CD14-positive monocyte (primary cell): ENCODE results near the gene ACAP3. TPM values are rescaled to one million over a fixed set of nuclear protein-coding genes. Genes with fewer than 3 reads are reported as not detected.

Source experiments
- DNase-seq, 3 donors: peaks; one replicate each; pipeline ENCODE4 v3.0.0-alpha.2; 2011 to 2022
- H2AFZ ChIP-seq: 2 replicates; pipeline ENCODE4 v1.6.0; 2012; ENCODE audit warnings: mild to moderate bottlenecking, low read depth, low read length, inconsistent platforms; ENCODE audit not compliant: insufficient read depth, poor library complexity, severe bottlenecking
- H3K27ac ChIP-seq, 2 donors: 1 replicate in 1 of 2; 2 replicates in 1 of 2; pipeline ENCODE4 v1.5.1; 2012 to 2013; ENCODE audit warnings: low read length in 2 of 2, control low read depth in 1 of 2, inconsistent platforms in 1 of 2, low read depth in 1 of 2, mild to moderate bottlenecking in 1 of 2
- H3K27me3 ChIP-seq, 2 donors: one replicate each; pipeline versions ENCODE4 v1.6.0 to v1.6.1; 2011 to 2013; ENCODE audit warnings: low read length in 2 of 2; ENCODE audit not compliant: control insufficient read depth in 2 of 2, insufficient read depth in 2 of 2
- H3K36me3 ChIP-seq, 2 donors: replicated peaks in 1 of 2; 1 replicate in 1 of 2; 2 replicates in 1 of 2; pipeline versions ENCODE4 v1.5.1 to v1.6.1; 2012 to 2013; ENCODE audit warnings: low read length in 2 of 2, control low read depth in 1 of 2, inconsistent platforms in 1 of 2, mild to moderate bottlenecking in 1 of 2; ENCODE audit not compliant: insufficient read depth in 2 of 2, control insufficient read depth in 1 of 2
- H3K4me1 ChIP-seq, 2 donors: 1 replicate in 1 of 2; 2 replicates in 1 of 2; pipeline versions ENCODE4 v1.5.1 to v1.6.1; 2012 to 2013; ENCODE audit warnings: low read length in 2 of 2, control low read depth in 1 of 2, inconsistent platforms in 1 of 2, mild to moderate bottlenecking in 1 of 2, moderate library complexity in 1 of 2; ENCODE audit not compliant: insufficient read depth in 2 of 2, control insufficient read depth in 1 of 2
- H3K4me2 ChIP-seq: replicated peaks from 2 replicates; pipeline ENCODE3; 2012; ENCODE audit warnings: low read length, moderate library complexity, mild to moderate bottlenecking; ENCODE audit not compliant: poor library complexity, severe bottlenecking; ENCODE audit errors: extremely low read depth
- H3K4me3 ChIP-seq, 3 experiments: fragments of 200-600 bp in 1 of 3; sonication (generic) in 1 of 3; replicated peaks in 1 of 3; 1 replicate in 2 of 3; 2 replicates in 1 of 3; pipeline ENCODE4 v1.5.1; 2011 to 2013; ENCODE audit warnings: low read length in 3 of 3, mild to moderate bottlenecking in 3 of 3, control low read depth in 2 of 3, low read depth in 2 of 3, inconsistent platforms in 1 of 3, moderate library complexity in 1 of 3
- H3K79me2 ChIP-seq: 2 replicates; pipeline ENCODE4 v1.6.0; 2012; ENCODE audit warnings: mild to moderate bottlenecking, control low read depth, inconsistent platforms, low read length, moderate library complexity; ENCODE audit not compliant: insufficient read depth
- H3K9ac ChIP-seq: 2 replicates; pipeline ENCODE4 v1.6.0; 2017; ENCODE audit warnings: low read length, mild to moderate bottlenecking; ENCODE audit not compliant: insufficient read depth, poor library complexity, severe bottlenecking
- H3K9me3 ChIP-seq, 2 donors: replicated peaks in 1 of 2; 1 replicate in 1 of 2; 2 replicates in 1 of 2; pipeline versions ENCODE4 v1.5.1 to v1.6.1; 2012 to 2013; ENCODE audit warnings: low read length in 2 of 2, control low read depth in 1 of 2; ENCODE audit not compliant: control insufficient read depth in 1 of 2, insufficient read depth in 1 of 2
- H4K20me1 ChIP-seq: 2 replicates; pipeline ENCODE4 v1.6.0; 2012; ENCODE audit warnings: mild to moderate bottlenecking, low read length, control low read depth, moderate library complexity; ENCODE audit not compliant: insufficient read depth
- H3K27ac Mint-ChIP-seq, 7 donors: one replicate each; pipeline ENCODE4 v1.8.0; 2020; ENCODE audit warnings: mild to moderate bottlenecking in 7 of 7, mixed read lengths in 7 of 7, moderate library complexity in 6 of 7, inconsistent platforms in 2 of 7
- H3K27me3 Mint-ChIP-seq, 3 donors: one replicate each; pipeline ENCODE4 v1.8.0; 2021 to 2022; ENCODE audit warnings: low read depth in 3 of 3, mild to moderate bottlenecking in 3 of 3, mixed read lengths in 3 of 3, moderate library complexity in 3 of 3, inconsistent platforms in 1 of 3
- H3K36me3 Mint-ChIP-seq, 2 donors: one replicate each; pipeline ENCODE4 v1.8.0; 2020; ENCODE audit warnings: mixed read lengths in 2 of 2, inconsistent platforms in 1 of 2, mild to moderate bottlenecking in 1 of 2
- H3K4me1 Mint-ChIP-seq: one replicate; pipeline ENCODE4 v1.8.0; 2020; ENCODE audit warnings: mild to moderate bottlenecking, mixed read lengths
- H3K4me3 Mint-ChIP-seq, 2 donors: one replicate each; pipeline ENCODE4 v1.8.0; 2020; ENCODE audit warnings: mild to moderate bottlenecking in 2 of 2, mixed read lengths in 2 of 2, moderate library complexity in 1 of 2
- H3K9me3 Mint-ChIP-seq, 7 donors: one replicate each; pipeline ENCODE4 v1.8.0; 2020 to 2022; ENCODE audit warnings: mixed read lengths in 7 of 7, mild to moderate bottlenecking in 6 of 7, moderate library complexity in 6 of 7, inconsistent platforms in 2 of 7
- CTCF ChIP-seq: fragments of 200-600 bp; IDR thresholded peaks from one replicate; pipeline ENCODE4 v1.8.0; 2022; ENCODE audit warnings: antibody characterized with exemption, mild to moderate bottlenecking
- WGBS: methylation state at CpG from one replicate; pipeline ENCODE4 v1.1.5; 2013; ENCODE audit warnings: missing lambda C conversion rate; ENCODE audit not compliant: insufficient coverage; 5-methylcytosine and 5-hydroxymethylcytosine counted together
- intact Hi-C, 2 donors: fragments of 100-400 bp; cut with micrococcal nuclease; formaldehyde crosslinking; loops; one replicate each; pipeline versions ENCODE4 v1.15.0 to v1.15.1; 2023
- polyA plus RNA-seq, 3 donors: library from polyadenylated mRNA; depleted of rRNA in 1 of 3; unstranded in 2 of 3; stranded (reverse) in 1 of 3; fragments of 300-500 nt in 2 of 3; fragments of >200 nt in 1 of 3; fragmentation: Illumina TruSeq in 2 of 3; gene quantifications; 1 replicate in 2 of 3; 2 replicates in 1 of 3; pipeline ENCODE4 v1.2.3, GENCODE V29; 2012 to 2021

Gene ACAP3
- polyA plus RNA-seq, 3 donors: 3.5 to 132 (median 4.0) TPM

DNA sequence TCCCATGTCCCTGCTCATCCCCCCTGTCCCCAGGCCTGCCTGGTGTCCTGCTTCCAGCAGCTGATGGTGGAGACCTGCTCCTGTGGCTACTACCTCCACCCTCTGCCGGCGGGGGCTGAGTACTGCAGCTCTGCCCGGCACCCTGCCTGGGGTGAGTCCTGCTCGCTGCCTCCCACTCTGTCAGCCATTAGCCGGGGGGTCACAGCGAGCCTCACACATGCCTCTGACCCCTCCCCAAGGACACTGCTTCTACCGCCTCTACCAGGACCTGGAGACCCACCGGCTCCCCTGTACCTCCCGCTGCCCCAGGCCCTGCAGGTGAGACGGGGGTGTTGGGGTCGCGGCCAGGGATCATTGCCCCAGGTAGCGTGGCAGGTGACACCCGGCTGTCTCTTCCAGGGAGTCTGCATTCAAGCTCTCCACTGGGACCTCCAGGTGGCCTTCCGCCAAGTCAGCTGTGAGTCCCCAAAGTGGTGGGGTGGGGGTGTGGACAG lies 17.4 kb downstream of the ACAP3 start:
- intact Hi-C loops: loop anchor here in 1 of 2 donors (5.0 kb wide), 1 partner anchor 168 kb away; no protein-coding TSS in a partner anchor
- H3K36me3 Mint-ChIP-seq: peaks cover 0 to 3% of the 10 kb centered on the region in 2 donors
- peaks cover 0 to 1% (median 0%) of the 10 kb centered on the region in 3 donors for H3K27me3 Mint-ChIP-seq
- no peaks in the 10 kb centered on the region for H3K79me2 ChIP-seq
- H3K4me3 ChIP-seq: no peak overlapping the region
- H3K27me3 ChIP-seq: no peaks in the 10 kb centered on the region
- H3K4me1 Mint-ChIP-seq: no peaks in the 10 kb centered on the region
- H3K4me1 ChIP-seq: no peaks in the 10 kb centered on the region
- no peak overlapping the region for H3K4me3 Mint-ChIP-seq
- no peaks in the 10 kb centered on the region for H3K9me3 ChIP-seq
- peak; percentile 69 for TF ChIP-seq CTCF
- no peak overlapping the region for H2AFZ ChIP-seq
- peaks cover 0 to 10% (median 0%) of the 10 kb centered on the region in 7 donors for H3K9me3 Mint-ChIP-seq
- peaks cover 7 to 16% of the 10 kb centered on the region in 2 donors for H3K36me3 ChIP-seq
- peak in 2 of 3 donors; percentile 40 to 51 for DNase-seq
- no peaks in the 10 kb centered on the region for H4K20me1 ChIP-seq
- no peak overlapping the region for H3K4me2 ChIP-seq
- WGBS: 61% methylated on average over 12 of the region's 15 CpGs
- H3K27ac Mint-ChIP-seq: no peak overlapping the region
- no peak overlapping the region for H3K9ac ChIP-seq
- no peak overlapping the region for H3K27ac ChIP-seq

DNA sequence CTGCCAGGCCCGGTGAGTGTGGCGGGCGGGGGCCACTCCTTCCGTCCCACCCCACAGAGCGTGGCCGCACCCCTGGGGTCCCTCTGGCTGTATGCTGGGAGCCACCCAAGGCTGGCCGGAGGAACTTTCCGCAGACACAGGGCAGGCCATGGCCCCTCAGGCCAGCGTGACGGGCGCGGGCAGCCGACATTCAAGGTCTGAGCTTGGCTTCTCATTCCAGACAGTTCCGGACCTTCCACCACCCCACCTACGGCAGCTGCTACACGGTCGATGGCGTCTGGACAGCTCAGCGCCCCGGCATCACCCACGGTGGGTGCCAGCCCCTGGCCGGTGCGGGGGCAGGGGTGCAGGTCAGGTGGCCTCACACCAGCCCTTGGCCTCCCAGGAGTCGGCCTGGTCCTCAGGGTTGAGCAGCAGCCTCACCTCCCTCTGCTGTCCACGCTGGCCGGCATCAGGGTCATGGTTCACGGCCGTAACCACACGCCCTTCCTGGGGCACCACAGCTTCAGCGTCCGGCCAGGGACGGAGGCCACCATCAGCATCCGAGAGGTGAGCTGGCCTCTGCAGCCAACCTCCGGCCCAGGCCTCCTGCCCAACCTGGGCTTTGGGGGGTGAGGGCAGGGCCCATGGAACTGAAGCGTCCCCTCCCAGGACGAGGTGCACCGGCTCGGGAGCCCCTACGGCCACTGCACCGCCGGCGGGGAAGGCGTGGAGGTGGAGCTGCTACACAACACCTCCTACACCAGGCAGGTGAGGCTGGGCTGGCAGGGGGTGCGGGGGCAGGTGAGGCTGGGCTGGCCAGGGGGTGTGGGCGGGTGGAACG lies 20.2 kb downstream of the ACAP3 start:
- TF ChIP-seq CTCF: no peak
- Histone ChIP-seq H4K20me1 (no peaks in the 10 kb centered on the region), H2AFZ (no peak overlapping the region), H3K9me3 (no peaks in the 10 kb centered on the region), H3K4me3 (no peak overlapping the region), H3K36me3 (no peaks in the 10 kb centered on the region), H3K4me2 (no peak overlapping the region), H3K27me3 (no peaks in the 10 kb centered on the region), H3K79me2 (no peaks in the 10 kb centered on the region), H3K27ac (no peak overlapping the region), H3K9ac (no peak overlapping the region), H3K4me1 (no peaks in the 10 kb centered on the region)
- Mint-ChIP-seq H3K9me3 (peaks cover 0 to 8% (median 0%) of the 10 kb centered on the region in 7 donors), H3K4me3 (no peak overlapping the region), H3K27ac (no peak overlapping the region), H3K27me3 (peaks cover 0 to 2% (median 0%) of the 10 kb centered on the region in 3 donors), H3K36me3 (no peaks in the 10 kb centered on the region), H3K4me1 (no peaks in the 10 kb centered on the region)
- no peak for DNase-seq
- 93% methylated on average over 33 of the region's 46 CpGs for WGBS
- intact Hi-C loops: no loop called here
